ENCODE data around the gene ACTG1. TPM values are rescaled to one million over a fixed set of nuclear protein-coding genes. Genes with fewer than 3 reads are reported as not detected.

The ACTG1 gene
- total RNA-seq, 3 donors from 2014 or later: 1,922 to 4,060 (median 3,184) TPM

- Histone ChIP-seq H3K4me1 (ENCODE audit: low read depth) (peaks cover 6% of the 10 kb centered on the region), H3K4me3 (no peak overlapping the region), H3K36me3 (ENCODE audit: low read depth) (no peaks in the 10 kb centered on the region), H3K9me3 (no peaks in the 10 kb centered on the region)
- DNase-seq (no peak), ATAC-seq (no peak)
- intact Hi-C loops (cut with DNase I, micrococcal nuclease): no loop called here
- TF ChIP-seq CTCF (IDR thresholded peaks at IDR 0.05): no peak
Measured at GRCh38 chr17:81492202-81492601, 20.4 kb downstream of the ACTG1 start.

GRCh38 chr17:81491761-81492160 lies 20.8 kb downstream of the ACTG1 start:
- no peak for DNase-seq
- no peak for ATAC-seq
- intact Hi-C loops (cut with DNase I, micrococcal nuclease): no loop called here

GRCh38 chr17:81491181-81491581 lies 21.4 kb downstream of the ACTG1 start:
- intact Hi-C loops (cut with DNase I, micrococcal nuclease): no loop called here
- peak in 2 of 3 donors; percentile 61 to 63 for DNase-seq
- Histone ChIP-seq H3K4me3 (no peak overlapping the region), H3K4me1 (ENCODE audit: low read depth) (peaks cover 6% of the 10 kb centered on the region), H3K9me3 (no peaks in the 10 kb centered on the region), H3K36me3 (ENCODE audit: low read depth) (no peaks in the 10 kb centered on the region)
- TF ChIP-seq CTCF (IDR thresholded peaks at IDR 0.05): no peak
- ATAC-seq: peak; percentile 12

More at GRCh38 chr17:81491761-81492160, 20.8 kb downstream of the ACTG1 start:
- Histone ChIP-seq H3K4me1 (ENCODE audit: low read depth) (peaks cover 6% of the 10 kb centered on the region), H3K36me3 (ENCODE audit: low read depth) (no peaks in the 10 kb centered on the region), H3K4me3 (no peak overlapping the region), H3K9me3 (no peaks in the 10 kb centered on the region)
- TF ChIP-seq CTCF (IDR thresholded peaks at IDR 0.05): no peak

GRCh38 chr17:81489998-81490992 lies 22.3 kb downstream of the ACTG1 start:
- DNase-seq: no peak
- Histone ChIP-seq H3K4me1 (ENCODE audit: low read depth) (peaks cover 6% of the 10 kb centered on the region), H3K9me3 (no peaks in the 10 kb centered on the region), H3K4me3 (no peak overlapping the region), H3K36me3 (ENCODE audit: low read depth) (no peaks in the 10 kb centered on the region)
- ATAC-seq: no peak
- TF ChIP-seq CTCF (IDR thresholded peaks at IDR 0.05): no peak
- intact Hi-C loops (cut with DNase I, micrococcal nuclease): loop anchor here in 1 of 2 donors (10.0 kb wide), 1 partner anchor 235 kb away; no protein-coding TSS in a partner anchor

GRCh38 chr17:81489012-81489997 lies 23.3 kb downstream of the ACTG1 start:
- Histone ChIP-seq H3K9me3 (no peaks in the 10 kb centered on the region), H3K4me1 (ENCODE audit: low read depth) (peaks cover 12% of the 10 kb centered on the region), H3K4me3 (no peak overlapping the region), H3K36me3 (ENCODE audit: low read depth) (no peaks in the 10 kb centered on the region)
- intact Hi-C loops (cut with DNase I, micrococcal nuclease): loop anchor here in 1 of 2 donors (10.0 kb wide), 1 partner anchor 235 kb away; no protein-coding TSS in a partner anchor
- ATAC-seq (no peak), DNase-seq (no peak)
- no peak for TF ChIP-seq CTCF (IDR thresholded peaks at IDR 0.05)
